Activated CD4-positive, CD25-positive, alpha-beta regulatory T cell (primary cell): ENCODE results near the gene TXK.
"Not testable (repeated sequence)": the region's sequence is repeated elsewhere in the genome, so short reads cannot be mapped to it uniquely, and the experiment has no call there.

Source experiments
- DNase-seq, 4 experiments: peaks; one replicate each; lab custom pipeline; 2025; lab: John Stamatoyannopoulos, UW

TXK gene

GRCh38 chr4:48134081-48134480 lies at the start of gene TXK:
Gene TXK, minus strand, starts transcription at chr4:48134250. Its CDS starts 80 bp downstream, at chr4:48134170.
- DNase-seq, result peak in 2 of 4 experiments; percentile 10

- DNase-seq, result no peak
These were observed 46.2 kb upstream of the TXK start for GRCh38 chr4:48180234-48180633.

- no peak for DNase-seq
These were observed 44.9 kb upstream of the TXK start for GRCh38 chr4:48178931-48179330.

GRCh38 chr4:48175806-48176205 lies 41.8 kb upstream of the TXK start:
- no peak for DNase-seq

GRCh38 chr4:48175328-48175727 lies 41.3 kb upstream of the TXK start:
- DNase-seq, result no peak

GRCh38 chr4:48173056-48173991 lies 39.3 kb upstream of the TXK start:
- no peak for DNase-seq

GRCh38 chr4:48172651-48173050 lies 38.6 kb upstream of the TXK start:
- DNase-seq, result no peak

GRCh38 chr4:48169636-48170035 lies 35.6 kb upstream of the TXK start:
- DNase-seq, result no peak

- DNase-seq, result no peak
These were observed 33.7 kb upstream of the TXK start for GRCh38 chr4:48167538-48168263.

- not testable (repeated sequence) for DNase-seq
These were observed 30.5 kb upstream of the TXK start for GRCh38 chr4:48164561-48164960.

- no peak for DNase-seq
These were observed 29.7 kb upstream of the TXK start for GRCh38 chr4:48163746-48164145.

- no peak for DNase-seq
These were observed 28.1 kb upstream of the TXK start for GRCh38 chr4:48162162-48162561.

- DNase-seq, result no peak
These were observed 23.2 kb upstream of the TXK start for GRCh38 chr4:48157271-48157670.

- DNase-seq, result no peak
These were observed 22.4 kb upstream of the TXK start for GRCh38 chr4:48156423-48156822.

- DNase-seq, result no peak
These were observed 19.9 kb upstream of the TXK start for GRCh38 chr4:48153791-48154550.

- DNase-seq, result no peak
These were observed 18.2 kb upstream of the TXK start for GRCh38 chr4:48152259-48152658.

- DNase-seq, result no peak
These were observed 15.8 kb upstream of the TXK start for GRCh38 chr4:48149827-48150370.

- no peak for DNase-seq
These were observed 13.6 kb upstream of the TXK start for GRCh38 chr4:48147621-48148020.

GRCh38 chr4:48141048-48141447 lies 7.0 kb upstream of the TXK start:
- DNase-seq, result no peak

GRCh38 chr4:48139691-48140090 lies 5.6 kb upstream of the TXK start:
- DNase-seq, result peak in 1 of 4 experiments; percentile 9

GRCh38 chr4:48138936-48139335 lies 4.9 kb upstream of the TXK start:
- DNase-seq, result peak in 1 of 4 experiments; percentile 3

- no peak for DNase-seq
These were observed 4.5 kb upstream of the TXK start for GRCh38 chr4:48138511-48138910.
